HG02970 (cell line): ENCODE data around the gene NT5DC1.

ENCODE experiments used
- ATAC-seq: cut with Tn5 transposase; IDR thresholded peaks from one replicate; pipeline ENCODE4 v1.9.1; 2021; ENCODE audit warnings: mild to moderate bottlenecking, moderate library complexity, moderate number of reproducible peaks; ENCODE audit not compliant: unreplicated experiment, low FRiP score

NT5DC1 gene

GRCh38 chr6:116298973-116299372, 198.3 kb downstream of the NT5DC1 start:
- no peak for ATAC-seq
